ENCODE results near the gene FN3KRP. TPM values are rescaled to one million over a fixed set of nuclear protein-coding genes. Genes with fewer than 3 reads are reported as not detected.
A peak's percentile ranks its signal among the peaks of the same experiment; 100 is the strongest.

FN3KRP gene
- polyA plus RNA-seq, 2 donors = 15.6 to 19.0 TPM

DNA sequence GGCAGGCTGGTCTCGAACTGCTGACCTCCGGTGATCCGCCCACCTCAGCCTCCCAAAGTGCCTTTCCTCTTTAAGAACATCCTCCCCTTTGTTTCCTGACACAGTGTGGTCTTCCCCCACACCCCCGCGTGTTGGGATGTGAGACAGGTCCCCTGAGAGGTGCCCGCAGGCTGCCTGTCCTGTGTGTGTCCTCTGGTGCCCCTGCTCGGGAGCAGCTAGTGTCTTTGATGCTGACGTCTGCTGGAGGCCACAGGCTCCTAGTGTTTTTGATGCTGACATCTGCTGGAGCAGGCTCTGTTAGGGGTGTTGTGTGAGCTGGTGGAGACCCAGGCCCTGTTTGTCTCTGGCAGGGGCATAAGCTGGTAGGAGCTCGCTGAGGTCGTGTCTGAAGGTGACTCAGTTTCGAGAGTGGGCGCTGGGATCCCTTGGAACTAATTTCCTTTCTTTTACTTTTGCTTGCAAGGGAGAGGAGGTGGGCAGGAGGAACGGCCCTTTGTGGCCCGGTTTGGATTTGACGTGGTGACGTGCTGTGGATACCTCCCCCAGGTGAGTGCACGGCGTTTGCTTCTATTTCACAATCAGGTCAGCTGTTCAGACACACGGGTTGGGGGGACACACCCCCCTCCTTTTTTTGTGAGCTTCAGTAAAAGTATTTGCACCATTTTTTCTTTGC lies 6.0 kb downstream of the FN3KRP start:
- Histone ChIP-seq H3K27ac (ENCODE audit: low read depth in 2 of 2, low read length in 1 of 2) (no peak overlapping the region), H3K4me3 (ENCODE audit: low read depth in 1 of 2, low read length in 2 of 2) (no peak overlapping the region), H3K36me3 (ENCODE audit: control insufficient read depth in 2 of 2, insufficient read depth in 2 of 2, low read length in 1 of 2) (peaks cover 18 to 33% of the 10 kb centered on the region in 2 donors), H3K27me3 (ENCODE audit: control insufficient read depth in 1 of 2, insufficient read depth in 2 of 2, low read length in 2 of 2) (no peaks in the 10 kb centered on the region), H3K9me3 (ENCODE audit: control insufficient read depth in 2 of 2, insufficient read depth in 1 of 2, low read depth in 1 of 2, low read length in 1 of 2) (no peaks in the 10 kb centered on the region), H3K4me1 (ENCODE audit: control insufficient read depth in 2 of 2, insufficient read depth in 2 of 2, low read length in 1 of 2) (peaks cover 0 to 7% of the 10 kb centered on the region in 2 donors)
- 85 to 89% methylated on average over 19 of the region's 19 CpGs for WGBS, 2 donors

DNA sequence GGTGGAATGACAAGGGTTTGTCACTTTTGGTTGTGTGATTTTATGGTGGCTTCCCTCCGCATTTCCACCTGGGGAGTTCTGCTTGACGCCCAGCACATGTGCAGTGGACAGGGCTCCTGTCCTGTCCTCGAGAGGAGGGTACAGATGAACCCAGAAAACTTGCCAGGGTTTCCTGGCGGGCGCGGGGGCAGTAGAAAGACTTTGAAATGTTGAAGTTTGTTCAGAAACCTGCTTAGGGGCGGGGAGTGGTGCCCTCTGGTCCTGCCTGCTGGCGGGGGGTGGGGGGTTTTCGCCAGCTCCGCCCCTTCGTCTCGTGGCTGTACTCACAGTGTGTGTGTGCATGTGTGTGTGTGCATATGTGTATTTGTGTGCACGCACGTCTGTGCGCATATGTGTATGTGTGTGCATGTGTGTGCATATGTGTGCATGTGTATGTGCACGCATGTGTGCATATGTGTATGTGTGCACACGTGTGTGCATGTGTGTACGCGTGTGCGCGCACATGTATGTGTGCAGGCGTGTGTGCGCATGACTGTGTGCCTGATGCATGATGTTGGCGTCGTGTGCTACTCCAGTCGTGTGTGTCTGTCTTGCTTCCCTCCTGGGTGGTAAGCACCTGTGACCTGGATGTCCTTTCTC lies 6.8 kb downstream of the FN3KRP start:
- 91% methylated on average over 26 of the region's 26 CpGs for WGBS, 2 donors
- peaks cover 18 to 33% of the 10 kb centered on the region in 2 donors for H3K36me3 ChIP-seq (ENCODE audit: control insufficient read depth in 2 of 2, insufficient read depth in 2 of 2, low read length in 1 of 2)
- H3K27me3 ChIP-seq (ENCODE audit: control insufficient read depth in 1 of 2, insufficient read depth in 2 of 2, low read length in 2 of 2) = no peaks in the 10 kb centered on the region
- H3K27ac ChIP-seq (ENCODE audit: low read depth in 2 of 2, low read length in 1 of 2) = no peak overlapping the region
- H3K4me1 ChIP-seq (ENCODE audit: control insufficient read depth in 2 of 2, insufficient read depth in 2 of 2, low read length in 1 of 2) = no peaks in the 10 kb centered on the region
- H3K4me3 ChIP-seq (ENCODE audit: low read depth in 1 of 2, low read length in 2 of 2) = no peak overlapping the region
- H3K9me3 ChIP-seq (ENCODE audit: control insufficient read depth in 2 of 2, insufficient read depth in 1 of 2, low read depth in 1 of 2, low read length in 1 of 2) = no peaks in the 10 kb centered on the region

DNA sequence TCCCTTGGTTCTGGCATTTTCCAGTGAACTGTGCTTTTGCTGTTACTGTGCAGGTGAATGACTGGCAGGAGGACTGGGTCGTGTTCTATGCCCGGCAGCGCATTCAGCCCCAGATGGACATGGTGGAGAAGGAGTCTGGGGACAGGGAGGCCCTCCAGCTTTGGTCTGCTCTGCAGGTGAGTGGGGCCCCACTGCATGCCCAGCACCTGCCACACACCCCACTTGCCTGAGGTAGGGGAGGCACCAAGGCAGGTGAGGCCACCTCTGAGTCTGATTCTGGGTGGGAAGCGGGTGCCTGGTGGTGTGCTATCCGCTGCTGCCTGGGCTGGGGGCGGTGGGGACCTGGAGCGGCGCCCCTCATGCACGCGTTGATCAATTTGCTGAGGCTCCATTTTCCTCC lies 9.9 kb downstream of the FN3KRP start:
- H3K4me1 ChIP-seq (ENCODE audit: control insufficient read depth in 2 of 2, insufficient read depth in 2 of 2, low read length in 1 of 2) = no peaks in the 10 kb centered on the region
- H3K4me3 ChIP-seq (ENCODE audit: low read depth in 1 of 2, low read length in 2 of 2) = no peak overlapping the region
- peaks cover 18 to 28% of the 10 kb centered on the region in 2 donors for H3K36me3 ChIP-seq (ENCODE audit: control insufficient read depth in 2 of 2, insufficient read depth in 2 of 2, low read length in 1 of 2)
- no peaks in the 10 kb centered on the region for H3K9me3 ChIP-seq (ENCODE audit: control insufficient read depth in 2 of 2, insufficient read depth in 1 of 2, low read depth in 1 of 2, low read length in 1 of 2)
- H3K27me3 ChIP-seq (ENCODE audit: control insufficient read depth in 1 of 2, insufficient read depth in 2 of 2, low read length in 2 of 2) = no peaks in the 10 kb centered on the region
- WGBS, 2 donors = 95 to 97% methylated on average over 10 of the region's 10 CpGs
- no peak overlapping the region for H3K27ac ChIP-seq (ENCODE audit: low read depth in 2 of 2, low read length in 1 of 2)

DNA sequence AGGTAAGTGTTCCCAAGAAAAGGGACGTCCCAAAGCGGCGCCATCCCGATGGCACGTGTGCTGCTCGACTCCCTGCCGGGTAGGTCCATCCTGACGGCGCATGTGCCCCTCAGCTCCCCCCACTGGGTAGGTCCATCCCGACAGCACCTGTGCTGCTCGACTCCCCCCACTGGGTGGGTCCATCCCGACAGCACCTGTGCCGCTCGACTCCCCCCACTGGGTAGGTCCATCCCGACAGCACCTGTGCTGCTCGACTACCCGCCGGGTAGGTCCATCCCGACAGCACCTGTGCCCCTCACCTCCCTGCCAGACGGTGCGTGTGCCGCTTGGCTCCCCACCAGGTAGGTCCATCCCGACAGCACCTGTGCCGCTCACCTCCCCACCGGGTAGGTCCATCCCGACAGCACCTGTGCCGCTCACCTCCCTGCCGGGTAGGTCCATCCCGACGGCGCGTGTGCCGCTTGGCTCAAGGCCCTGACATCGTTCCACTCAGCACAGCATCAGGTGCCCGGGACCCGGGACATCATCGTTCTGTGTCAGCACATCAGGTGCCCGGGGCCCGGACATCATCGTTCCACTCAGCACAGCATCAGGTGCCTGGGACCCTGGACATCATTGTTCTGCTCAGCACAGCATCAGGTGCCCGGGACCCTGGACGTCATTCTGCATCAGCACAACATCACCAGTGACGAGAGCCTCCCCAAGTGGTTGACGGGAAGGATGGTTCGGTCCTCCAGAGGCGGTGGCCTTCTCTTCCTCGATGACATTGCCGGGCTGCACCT lies 13.2 kb downstream of the FN3KRP start:
- H3K27ac ChIP-seq (ENCODE audit: low read depth in 2 of 2, low read length in 1 of 2) = no peak overlapping the region
- H3K36me3 ChIP-seq (ENCODE audit: control insufficient read depth in 2 of 2, insufficient read depth in 2 of 2, low read length in 1 of 2) = peaks cover 8 to 20% of the 10 kb centered on the region in 2 donors
- H3K27me3 ChIP-seq (ENCODE audit: control insufficient read depth in 1 of 2, insufficient read depth in 2 of 2, low read length in 2 of 2) = no peaks in the 10 kb centered on the region
- H3K4me3 ChIP-seq (ENCODE audit: low read depth in 1 of 2, low read length in 2 of 2) = no peak overlapping the region
- peaks cover 0 to 8% of the 10 kb centered on the region in 2 donors for H3K9me3 ChIP-seq (ENCODE audit: control insufficient read depth in 2 of 2, insufficient read depth in 1 of 2, low read depth in 1 of 2, low read length in 1 of 2)
- no peaks in the 10 kb centered on the region for H3K4me1 ChIP-seq (ENCODE audit: control insufficient read depth in 2 of 2, insufficient read depth in 2 of 2, low read length in 1 of 2)
- WGBS, 2 donors = 87% methylated on average over 48 of the region's 48 CpGs

DNA sequence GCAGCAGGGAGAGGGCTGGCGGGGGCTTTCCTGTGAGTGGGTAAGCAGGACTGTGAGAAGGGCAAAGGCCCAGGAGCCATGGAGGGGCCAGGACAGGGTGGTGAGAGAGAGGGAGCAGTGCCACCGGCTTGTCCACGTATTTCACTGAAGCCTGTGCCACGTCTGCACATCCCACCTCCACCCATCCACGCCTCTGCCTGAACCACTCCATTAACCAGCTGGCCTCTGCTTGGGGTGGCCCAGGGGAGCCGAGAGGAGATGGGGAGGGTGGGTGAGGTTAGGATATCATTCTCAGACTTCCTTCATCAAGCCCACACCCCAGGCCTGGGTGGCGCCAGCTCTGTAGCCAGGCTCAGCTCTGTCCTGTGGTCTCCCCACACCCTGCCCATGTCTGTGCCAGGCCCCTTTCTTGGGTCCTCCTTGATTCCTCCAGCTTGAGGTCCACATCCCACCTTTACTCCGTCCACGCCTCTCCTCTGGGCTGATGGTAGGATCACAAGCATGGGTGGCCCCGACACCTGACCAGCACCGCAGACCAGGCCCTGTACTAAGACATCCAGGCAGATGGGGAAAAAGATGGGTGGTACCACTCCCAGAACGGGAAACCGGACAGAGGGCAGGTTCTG lies 15.7 kb downstream of the FN3KRP start:
- Histone ChIP-seq H3K27ac (ENCODE audit: low read depth in 2 of 2, low read length in 1 of 2) (no peak overlapping the region), H3K36me3 (ENCODE audit: control insufficient read depth in 2 of 2, insufficient read depth in 2 of 2, low read length in 1 of 2) (peaks cover 0 to 12% of the 10 kb centered on the region in 2 donors), H3K4me3 (ENCODE audit: low read depth in 1 of 2, low read length in 2 of 2) (no peak overlapping the region), H3K4me1 (ENCODE audit: control insufficient read depth in 2 of 2, insufficient read depth in 2 of 2, low read length in 1 of 2) (peaks cover 0 to 4% of the 10 kb centered on the region in 2 donors), H3K27me3 (ENCODE audit: control insufficient read depth in 1 of 2, insufficient read depth in 2 of 2, low read length in 2 of 2) (no peaks in the 10 kb centered on the region), H3K9me3 (ENCODE audit: control insufficient read depth in 2 of 2, insufficient read depth in 1 of 2, low read depth in 1 of 2, low read length in 1 of 2) (peaks cover 0 to 8% of the 10 kb centered on the region in 2 donors)
- WGBS, 2 donors = 92 to 94% methylated on average over 13 of the region's 13 CpGs

GRCh38 chr17:82734987-82735866 lies 18.7 kb downstream of the FN3KRP start, which contains the start of gene FN3K:
Gene FN3K (plus strand): TSS chr17:82735615. CDS start chr17:82735637, 22 bp downstream.
- peaks cover 0 to 8% of the 10 kb centered on the region in 2 donors for H3K9me3 ChIP-seq (ENCODE audit: control insufficient read depth in 2 of 2, insufficient read depth in 1 of 2, low read depth in 1 of 2, low read length in 1 of 2)
- H3K27me3 ChIP-seq (ENCODE audit: control insufficient read depth in 1 of 2, insufficient read depth in 2 of 2, low read length in 2 of 2) = no peaks in the 10 kb centered on the region
- peak within 1 kb of the TSS; percentile 51 to 52 for H3K27ac ChIP-seq (ENCODE audit: low read depth in 2 of 2, low read length in 1 of 2)
- peak within 1 kb of the TSS; percentile 66 to 79 for H3K4me3 ChIP-seq (ENCODE audit: low read depth in 1 of 2, low read length in 2 of 2)
- H3K36me3 ChIP-seq (ENCODE audit: control insufficient read depth in 2 of 2, insufficient read depth in 2 of 2, low read length in 1 of 2) = no peaks in the 10 kb centered on the region
- WGBS, 2 donors = 4 to 6% methylated on average over 57 to 101 of the region's 101 CpGs
- H3K4me1 ChIP-seq (ENCODE audit: control insufficient read depth in 2 of 2, insufficient read depth in 2 of 2, low read length in 1 of 2) = peaks cover 0 to 4% of the 10 kb centered on the region in 2 donors

GRCh38 chr17:82736511-82737185 lies 20.1 kb downstream of the FN3KRP start:
- Histone ChIP-seq H3K4me1 (ENCODE audit: control insufficient read depth in 2 of 2, insufficient read depth in 2 of 2, low read length in 1 of 2) (peaks cover 0 to 4% of the 10 kb centered on the region in 2 donors), H3K4me3 (ENCODE audit: low read depth in 1 of 2, low read length in 2 of 2) (no peak overlapping the region), H3K27ac (ENCODE audit: low read depth in 2 of 2, low read length in 1 of 2) (no peak overlapping the region), H3K9me3 (ENCODE audit: control insufficient read depth in 2 of 2, insufficient read depth in 1 of 2, low read depth in 1 of 2, low read length in 1 of 2) (peaks cover 0 to 15% of the 10 kb centered on the region in 2 donors), H3K36me3 (ENCODE audit: control insufficient read depth in 2 of 2, insufficient read depth in 2 of 2, low read length in 1 of 2) (peaks cover 0 to 7% of the 10 kb centered on the region in 2 donors), H3K27me3 (ENCODE audit: control insufficient read depth in 1 of 2, insufficient read depth in 2 of 2, low read length in 2 of 2) (no peaks in the 10 kb centered on the region)
- 88 to 90% methylated on average over 17 to 18 of the region's 18 CpGs for WGBS, 2 donors

GRCh38 chr17:82737967-82738877 lies 21.7 kb downstream of the FN3KRP start:
- Histone ChIP-seq H3K4me3 (ENCODE audit: low read depth in 1 of 2, low read length in 2 of 2) (no peak overlapping the region), H3K9me3 (ENCODE audit: control insufficient read depth in 2 of 2, insufficient read depth in 1 of 2, low read depth in 1 of 2, low read length in 1 of 2) (peaks cover 0 to 9% of the 10 kb centered on the region in 2 donors), H3K36me3 (ENCODE audit: control insufficient read depth in 2 of 2, insufficient read depth in 2 of 2, low read length in 1 of 2) (peaks cover 0 to 8% of the 10 kb centered on the region in 2 donors), H3K27me3 (ENCODE audit: control insufficient read depth in 1 of 2, insufficient read depth in 2 of 2, low read length in 2 of 2) (no peaks in the 10 kb centered on the region), H3K27ac (ENCODE audit: low read depth in 2 of 2, low read length in 1 of 2) (no peak overlapping the region), H3K4me1 (ENCODE audit: control insufficient read depth in 2 of 2, insufficient read depth in 2 of 2, low read length in 1 of 2) (peaks cover 0 to 4% of the 10 kb centered on the region in 2 donors)
- WGBS, 2 donors = 75 to 82% methylated on average over 26 of the region's 26 CpGs
